ENCODE data around the gene SMARCC2. TPM values are rescaled to one million over a fixed set of nuclear protein-coding genes. Genes with fewer than 3 reads are reported as not detected.
A peak's percentile ranks its signal among the peaks of the same experiment; 100 is the strongest.

SMARCC2 gene
- total RNA-seq, 1 experiment from 2014 or later: 20.9 TPM

- no peak for DNase-seq (ENCODE audit: low read depth, low spot score)
- in situ Hi-C loops (cut with HindIII; ENCODE audit: low pct_unique_long_range_greater_than_20kb, low sequenced_read_pairs): no loop called here
Measured at GRCh38 chr12:56141946-56142784, 47.1 kb downstream of the SMARCC2 start.

GRCh38 chr12:56137853-56138571 lies 51.3 kb downstream of the SMARCC2 start:
- in situ Hi-C loops (cut with HindIII; ENCODE audit: low pct_unique_long_range_greater_than_20kb, low sequenced_read_pairs): no loop called here
- no peak for DNase-seq (ENCODE audit: low read depth, low spot score)

DNA sequence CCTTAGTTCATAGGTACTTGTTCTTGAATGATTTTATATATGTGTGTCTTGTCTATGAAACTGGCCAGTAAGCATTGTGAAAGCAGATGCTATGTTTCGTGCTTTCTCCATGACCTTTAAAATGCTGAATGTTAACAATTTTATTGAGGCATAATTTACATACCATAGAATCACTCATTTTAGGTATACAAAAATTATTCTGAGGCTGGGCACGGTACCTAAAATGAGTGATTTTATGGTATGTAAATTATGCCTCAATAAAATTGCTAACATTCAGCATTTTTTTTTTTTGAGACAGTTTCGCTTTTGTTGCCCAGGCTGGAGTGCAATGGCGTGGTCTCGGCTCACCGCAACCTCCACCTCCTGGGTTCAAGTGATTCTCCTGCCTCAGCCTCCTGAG lies 54.4 kb downstream of the SMARCC2 start:
- no peak for DNase-seq (ENCODE audit: low read depth, low spot score)
- in situ Hi-C loops (cut with HindIII; ENCODE audit: low pct_unique_long_range_greater_than_20kb, low sequenced_read_pairs): no loop called here

DNA sequence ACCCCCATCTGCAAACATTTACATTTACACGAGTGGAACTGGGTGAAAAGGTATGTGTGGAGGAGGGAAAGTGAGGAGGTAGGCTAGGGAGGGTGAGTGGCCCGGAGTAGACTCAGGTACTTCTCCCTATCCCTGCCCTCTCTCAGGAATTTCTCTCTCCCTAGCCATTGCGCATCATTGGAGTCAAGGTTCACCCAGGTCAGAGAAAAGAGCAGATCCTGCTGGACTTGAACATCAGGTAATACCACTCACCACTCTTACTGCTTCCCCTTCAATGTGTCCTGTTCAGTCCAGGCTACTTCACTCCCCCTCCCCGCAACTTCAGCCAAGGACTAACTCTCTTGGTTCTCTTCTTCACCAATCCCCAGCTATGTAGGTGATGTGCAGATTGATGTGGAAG lies 58.4 kb downstream of the SMARCC2 start:
- in situ Hi-C loops (cut with HindIII; ENCODE audit: low pct_unique_long_range_greater_than_20kb, low sequenced_read_pairs): no loop called here

DNA sequence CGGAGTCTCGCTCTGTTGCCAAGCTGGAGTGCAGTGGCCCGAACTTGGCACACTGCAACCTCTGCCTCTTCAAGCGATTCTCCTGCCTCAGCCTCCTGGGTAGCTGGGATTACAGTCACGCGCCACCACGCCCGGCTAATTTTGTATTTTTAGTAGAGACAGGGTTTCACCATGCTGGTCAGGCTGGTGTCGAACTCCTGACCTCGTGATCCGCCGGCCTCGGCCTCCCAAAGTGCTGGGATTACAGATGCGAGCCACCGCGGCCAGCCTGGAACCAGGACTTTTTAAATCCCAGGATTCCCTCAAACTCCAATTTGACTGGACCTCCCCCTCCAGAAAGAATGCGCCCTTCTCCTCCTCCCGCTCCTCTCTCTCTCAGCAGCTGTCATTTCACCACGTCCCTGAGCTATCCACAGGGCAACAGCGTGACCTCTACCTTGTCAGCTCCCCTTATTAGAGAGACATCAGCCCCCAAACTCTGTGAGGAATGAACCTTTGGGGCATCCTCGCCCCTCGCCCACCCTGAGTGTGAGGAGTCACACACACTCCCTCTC lies 59.3 kb downstream of the SMARCC2 start:
- no peak for DNase-seq (ENCODE audit: low read depth, low spot score)

More for the DNA sequence above, 58.4 kb downstream of the SMARCC2 start:
- no peak for DNase-seq (ENCODE audit: low read depth, low spot score)

DNA sequence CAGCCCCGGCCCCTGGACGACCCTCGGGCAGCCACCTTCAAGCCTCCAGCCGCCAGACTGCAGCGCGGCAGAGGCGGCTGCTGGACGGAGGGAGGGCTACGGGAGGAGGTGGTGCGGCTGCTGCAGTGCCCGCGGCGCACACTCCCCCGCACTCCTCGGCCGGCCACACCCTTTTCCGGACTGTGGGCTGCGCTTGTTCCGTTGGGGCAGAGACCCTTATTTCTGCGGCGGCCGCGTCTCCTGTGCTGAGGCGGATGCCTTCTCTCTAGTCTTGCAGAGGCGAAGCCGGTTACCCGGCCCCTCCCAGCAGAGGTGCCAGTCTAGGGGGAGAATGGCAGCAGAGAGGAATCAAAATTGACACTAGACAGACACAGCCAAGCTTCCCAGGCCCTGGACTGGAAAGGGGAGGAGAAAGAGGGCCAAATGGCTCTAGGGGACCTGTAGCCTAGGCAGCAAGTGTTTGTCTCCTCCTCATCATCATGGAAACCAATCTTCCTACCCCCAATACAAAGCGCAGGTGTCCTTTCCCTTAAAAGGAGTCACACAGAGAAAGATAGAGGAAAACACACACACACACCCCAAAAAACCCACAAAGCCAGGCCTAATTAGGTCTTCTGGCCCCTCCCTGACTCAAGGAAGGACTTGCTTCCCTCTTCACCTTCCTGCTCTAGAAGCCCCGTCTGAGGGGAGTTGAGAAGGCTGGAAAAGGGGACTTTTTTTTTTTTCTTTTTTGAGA lies 59.9 kb downstream of the SMARCC2 start:
- peak; percentile 40 for DNase-seq (ENCODE audit: low read depth, low spot score)
- in situ Hi-C loops (cut with HindIII; ENCODE audit: low pct_unique_long_range_greater_than_20kb, low sequenced_read_pairs): no loop called here

More for the DNA sequence above, 59.3 kb downstream of the SMARCC2 start:
- in situ Hi-C loops (cut with HindIII; ENCODE audit: low pct_unique_long_range_greater_than_20kb, low sequenced_read_pairs): no loop called here

GRCh38 chr12:56128670-56129205 lies 60.5 kb downstream of the SMARCC2 start:
- in situ Hi-C loops (cut with HindIII; ENCODE audit: low pct_unique_long_range_greater_than_20kb, low sequenced_read_pairs): no loop called here
- DNase-seq (ENCODE audit: low read depth, low spot score): peak; percentile 8

GRCh38 chr12:56127888-56128669 lies 61.2 kb downstream of the SMARCC2 start, which contains the start of gene ESYT1:
Gene ESYT1, plus strand, starts transcription at chr12:56128267. Its CDS starts 53 bp downstream, at chr12:56128320.
- in situ Hi-C loops (cut with HindIII; ENCODE audit: low pct_unique_long_range_greater_than_20kb, low sequenced_read_pairs): no loop called here
- DNase-seq (ENCODE audit: low read depth, low spot score): peak; percentile 100

DNA sequence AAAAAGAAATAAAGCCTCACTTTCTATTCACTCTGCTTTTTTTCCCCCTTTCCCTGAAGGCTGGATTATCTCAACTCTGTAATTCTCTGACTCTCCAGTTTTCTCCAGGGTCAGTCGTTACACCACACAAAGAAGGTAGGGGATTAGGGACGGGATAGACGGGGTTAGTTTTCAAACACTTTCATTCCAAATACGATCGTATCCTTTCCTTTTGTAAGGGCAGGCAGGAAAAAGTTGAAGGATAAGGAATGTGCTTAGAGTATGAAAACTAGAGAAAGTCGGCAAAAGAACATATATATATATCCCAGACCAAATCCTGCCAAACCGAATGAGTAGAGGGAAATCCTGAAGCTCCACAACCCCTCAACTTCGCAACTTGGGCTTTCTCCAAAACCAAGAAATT lies 61.8 kb downstream of the SMARCC2 start:
- in situ Hi-C loops (cut with HindIII; ENCODE audit: low pct_unique_long_range_greater_than_20kb, low sequenced_read_pairs): no loop called here
- no peak for DNase-seq (ENCODE audit: low read depth, low spot score)

DNA sequence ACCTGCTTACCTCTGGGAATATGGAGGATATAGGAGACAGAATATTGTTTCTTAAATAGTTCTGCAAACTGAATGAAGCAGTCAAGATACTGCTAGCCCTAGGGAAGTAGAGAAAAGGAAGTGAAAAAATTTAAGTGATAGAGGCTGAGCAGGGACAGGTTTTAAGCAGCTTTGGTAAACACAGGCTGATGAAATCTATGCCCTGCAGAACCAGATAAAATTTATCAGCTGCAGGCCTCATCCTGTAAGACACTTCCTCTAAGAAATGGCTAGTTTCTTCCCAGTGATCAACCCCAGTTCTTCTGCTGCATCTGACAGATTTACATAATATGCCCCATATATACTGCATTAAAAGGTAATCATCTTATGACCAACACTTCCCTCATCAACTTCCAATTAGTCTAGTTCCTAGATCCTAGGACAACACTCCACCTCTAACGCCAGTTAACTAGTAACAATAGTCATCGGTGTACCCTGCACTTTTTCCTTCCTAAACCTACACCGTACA lies 62.5 kb downstream of the SMARCC2 start:
- in situ Hi-C loops (cut with HindIII; ENCODE audit: low pct_unique_long_range_greater_than_20kb, low sequenced_read_pairs): no loop called here
- DNase-seq (ENCODE audit: low read depth, low spot score): no peak

- in situ Hi-C loops (cut with HindIII; ENCODE audit: low pct_unique_long_range_greater_than_20kb, low sequenced_read_pairs): no loop called here
- no peak for DNase-seq (ENCODE audit: low read depth, low spot score)
Measured at GRCh38 chr12:56124133-56124532, 65.2 kb downstream of the SMARCC2 start.

GRCh38 chr12:56122637-56123036 lies 66.6 kb downstream of the SMARCC2 start:
- no peak for DNase-seq (ENCODE audit: low read depth, low spot score)
- in situ Hi-C loops (cut with HindIII; ENCODE audit: low pct_unique_long_range_greater_than_20kb, low sequenced_read_pairs): no loop called here

DNA sequence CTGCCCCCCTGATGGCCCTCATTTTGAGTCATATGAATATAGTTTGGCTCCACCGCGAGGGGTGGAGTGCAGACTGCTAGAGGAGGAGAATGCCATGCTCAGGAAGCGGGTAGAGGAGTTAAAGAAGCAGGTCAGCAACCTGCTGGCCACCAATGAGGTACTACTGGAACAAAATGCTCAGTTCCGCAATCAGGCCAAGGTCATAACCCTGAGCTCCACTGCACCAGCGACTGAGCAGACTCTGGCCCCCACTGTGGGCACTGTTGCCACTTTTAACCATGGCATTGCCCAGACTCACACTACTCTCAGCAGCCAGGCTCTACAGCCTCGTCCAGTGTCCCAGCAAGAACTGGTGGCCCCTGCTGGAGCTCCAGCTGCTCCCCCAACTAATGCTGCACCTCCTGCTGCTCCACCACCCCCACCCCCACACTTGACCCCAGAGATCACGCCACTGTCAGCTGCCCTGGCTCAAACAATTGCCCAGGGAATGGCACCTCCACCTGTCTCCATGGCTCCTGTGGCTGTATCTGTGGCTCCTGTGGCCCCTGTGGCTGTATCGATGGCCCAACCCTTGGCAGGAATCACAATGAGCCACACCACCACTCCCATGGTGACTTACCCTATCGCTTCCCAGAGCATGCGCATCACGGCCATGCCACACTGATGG lies 67.9 kb downstream of the SMARCC2 start:
- in situ Hi-C loops (cut with HindIII; ENCODE audit: low pct_unique_long_range_greater_than_20kb, low sequenced_read_pairs): no loop called here

DNA sequence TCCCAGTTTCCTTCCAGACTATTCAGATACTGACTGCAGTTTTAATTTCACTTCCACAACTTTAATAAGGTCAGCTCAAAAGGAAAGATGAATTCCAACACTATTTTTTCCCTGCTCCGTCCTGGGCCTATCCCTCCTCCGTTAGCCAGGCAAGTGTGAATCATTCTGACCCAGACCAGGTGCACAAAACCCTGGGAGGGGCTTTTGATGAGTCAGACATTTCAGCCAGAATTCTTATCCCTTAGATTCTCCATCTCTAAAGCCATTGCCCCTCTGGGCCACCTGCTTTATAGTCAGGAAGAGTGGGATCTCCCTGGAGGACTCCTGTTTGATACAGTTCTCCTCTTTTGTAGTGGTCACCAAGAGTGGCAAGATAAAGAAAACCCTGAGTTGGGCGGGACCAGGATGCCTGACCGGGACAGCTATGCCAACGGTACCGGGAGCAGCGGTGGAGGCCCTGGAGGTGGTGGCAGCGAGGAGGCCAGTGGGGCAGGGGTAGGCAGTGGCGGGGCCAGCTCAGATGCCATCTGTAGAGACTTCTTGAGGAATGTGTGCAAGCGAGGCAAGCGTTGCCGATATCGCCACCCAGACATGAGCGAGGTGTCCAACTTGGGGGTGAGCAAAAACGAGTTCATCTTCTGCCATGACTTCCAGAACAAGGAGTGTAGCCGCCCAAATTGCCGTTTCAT lies 69.0 kb downstream of the SMARCC2 start:
- DNase-seq (ENCODE audit: low read depth, low spot score): no peak
- in situ Hi-C loops (cut with HindIII; ENCODE audit: low pct_unique_long_range_greater_than_20kb, low sequenced_read_pairs): no loop called here

More for the DNA sequence above, 67.9 kb downstream of the SMARCC2 start:
- no peak for DNase-seq (ENCODE audit: low read depth, low spot score)

- peak; percentile 95 for DNase-seq (ENCODE audit: low read depth, low spot score)
- in situ Hi-C loops (cut with HindIII; ENCODE audit: low pct_unique_long_range_greater_than_20kb, low sequenced_read_pairs): loop anchor here (5.0 kb wide), 1 partner anchor 73 kb away; no protein-coding TSS in a partner anchor
Measured at GRCh38 chr12:56119361-56119796, 69.9 kb downstream of the SMARCC2 start.
